ENCODE data around the gene STON2. TPM values are rescaled to one million over a fixed set of nuclear protein-coding genes. Genes with fewer than 3 reads are reported as not detected.

Gene STON2
- total and polyA plus RNA-seq, 7 donors, result 4.8 to 147 (median 37.4) TPM

- ATAC-seq, result peak; percentile 73 to 85 (median 78)
- Histone ChIP-seq H3K4me3 (peak overlapping the region; percentile 28), H3K27me3 (ENCODE audit: insufficient read depth in 3 of 3, low read length in 2 of 3) (no peaks in the 10 kb centered on the region), H3K36me3 (ENCODE audit: insufficient read depth in 1 of 2, low read depth in 1 of 2) (peaks cover 0 to 22% of the 10 kb centered on the region in 2 donors), H3K27ac (peak overlapping the region; percentile 63), H3K4me1 (peaks cover 48% of the 10 kb centered on the region), H3K9me3 (no peaks in the 10 kb centered on the region)
- TF ChIP-seq, protein P1, sequence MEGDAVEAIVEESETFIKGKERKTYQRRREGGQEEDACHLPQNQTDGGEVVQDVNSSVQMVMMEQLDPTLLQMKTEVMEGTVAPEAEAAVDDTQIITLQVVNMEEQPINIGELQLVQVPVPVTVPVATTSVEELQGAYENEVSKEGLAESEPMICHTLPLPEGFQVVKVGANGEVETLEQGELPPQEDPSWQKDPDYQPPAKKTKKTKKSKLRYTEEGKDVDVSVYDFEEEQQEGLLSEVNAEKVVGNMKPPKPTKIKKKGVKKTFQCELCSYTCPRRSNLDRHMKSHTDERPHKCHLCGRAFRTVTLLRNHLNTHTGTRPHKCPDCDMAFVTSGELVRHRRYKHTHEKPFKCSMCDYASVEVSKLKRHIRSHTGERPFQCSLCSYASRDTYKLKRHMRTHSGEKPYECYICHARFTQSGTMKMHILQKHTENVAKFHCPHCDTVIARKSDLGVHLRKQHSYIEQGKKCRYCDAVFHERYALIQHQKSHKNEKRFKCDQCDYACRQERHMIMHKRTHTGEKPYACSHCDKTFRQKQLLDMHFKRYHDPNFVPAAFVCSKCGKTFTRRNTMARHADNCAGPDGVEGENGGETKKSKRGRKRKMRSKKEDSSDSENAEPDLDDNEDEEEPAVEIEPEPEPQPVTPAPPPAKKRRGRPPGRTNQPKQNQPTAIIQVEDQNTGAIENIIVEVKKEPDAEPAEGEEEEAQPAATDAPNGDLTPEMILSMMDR (IDR thresholded peaks at IDR 0.05), result no peak
- intact Hi-C loops (cut with DNase I), result no loop called here
- DNase-seq, result no peak
- 29 to 39% (median 31%) methylated on average over 13 of the region's 13 CpGs for WGBS, 3 donors
Observed at GRCh38 chr14:81275305-81276072, 124.6 kb downstream of the STON2 start.

DNA sequence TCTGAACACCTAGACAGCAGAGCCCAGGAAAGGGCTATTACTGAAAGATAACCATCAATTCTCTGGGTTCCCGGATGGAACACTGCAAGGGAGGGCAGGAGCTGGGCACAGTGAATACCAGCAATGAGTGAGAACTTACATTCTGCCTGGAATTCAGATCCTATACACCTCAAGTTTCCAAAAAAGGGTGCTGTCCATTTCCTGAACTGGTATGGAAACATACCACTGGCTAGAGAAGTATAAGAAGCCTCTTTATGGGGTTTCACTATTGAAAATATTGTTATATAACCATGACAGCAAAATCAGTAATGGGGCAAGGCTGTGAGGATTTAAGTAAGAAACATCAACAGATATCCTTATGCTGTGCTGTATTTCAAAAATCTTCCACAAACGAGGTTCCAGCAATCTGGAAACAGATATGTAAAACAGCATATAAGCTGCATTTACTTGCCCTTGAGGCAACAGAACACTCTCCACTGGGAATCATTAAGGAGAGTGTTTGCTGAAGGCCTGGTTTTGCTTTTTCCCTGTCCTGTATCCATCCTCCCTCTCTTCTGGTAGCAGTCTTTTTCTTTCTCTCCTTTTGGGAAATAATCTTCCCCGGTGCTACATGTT, 126.1 kb downstream of the STON2 start:
- intact Hi-C loops (cut with DNase I), result no loop called here
- TF ChIP-seq, protein P1 (IDR thresholded peaks at IDR 0.05), result no peak

GRCh38 chr14:81273521-81273920, 126.6 kb downstream of the STON2 start:
- ATAC-seq, result no peak

More for the DNA sequence above, 126.1 kb downstream of the STON2 start:
- 68 to 82% (median 70%) methylated on average over 3 of the region's 3 CpGs for WGBS, 3 donors
- Histone ChIP-seq H3K9me3 (no peaks in the 10 kb centered on the region), H3K36me3 (ENCODE audit: insufficient read depth in 1 of 2, low read depth in 1 of 2) (peaks cover 0 to 22% of the 10 kb centered on the region in 2 donors), H3K27me3 (ENCODE audit: insufficient read depth in 3 of 3, low read length in 2 of 3) (no peaks in the 10 kb centered on the region), H3K4me3 (no peak overlapping the region), H3K4me1 (peaks cover 60% of the 10 kb centered on the region), H3K27ac (peak overlapping the region; percentile 9)
- no peak for ATAC-seq
- DNase-seq, result no peak

DNA sequence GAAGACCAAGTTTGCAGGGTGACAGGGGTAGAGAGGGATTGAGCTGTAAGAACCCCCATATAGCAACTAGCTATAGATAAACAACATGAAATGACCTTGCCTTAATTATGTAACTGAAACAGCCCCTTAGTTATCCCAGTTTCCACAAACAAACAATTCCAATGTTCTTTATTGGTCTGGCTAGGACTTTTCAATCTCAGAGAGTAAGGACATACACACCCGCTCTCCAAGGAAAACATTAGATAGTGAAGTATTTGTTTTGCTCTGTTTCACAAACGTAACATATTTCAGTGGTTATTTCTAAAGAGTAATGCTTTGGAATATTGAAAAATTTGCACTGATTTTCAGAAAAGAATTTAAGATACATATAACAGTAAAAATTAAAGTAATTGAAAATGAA, 127.8 kb downstream of the STON2 start:
- Histone ChIP-seq H3K9me3 (no peaks in the 10 kb centered on the region), H3K4me1 (peaks cover 63% of the 10 kb centered on the region), H3K27ac (no peak overlapping the region), H3K36me3 (ENCODE audit: insufficient read depth in 1 of 2, low read depth in 1 of 2) (peaks cover 0 to 11% of the 10 kb centered on the region in 2 donors), H3K4me3 (no peak overlapping the region), H3K27me3 (ENCODE audit: insufficient read depth in 3 of 3, low read length in 2 of 3) (no peaks in the 10 kb centered on the region)
- 84 to 87% (median 87%) methylated on average over 2 of the region's 2 CpGs for WGBS, 3 donors
- TF ChIP-seq, protein P1 (IDR thresholded peaks at IDR 0.05), result no peak
- ATAC-seq (no peak), DNase-seq (no peak)
- intact Hi-C loops (cut with DNase I), result no loop called here

More at GRCh38 chr14:81273521-81273920, 126.6 kb downstream of the STON2 start:
- WGBS, 3 donors, result 69 to 84% (median 69%) methylated on average over 9 of the region's 9 CpGs
- Histone ChIP-seq H3K36me3 (ENCODE audit: insufficient read depth in 1 of 2, low read depth in 1 of 2) (peaks cover 0 to 22% of the 10 kb centered on the region in 2 donors), H3K27me3 (ENCODE audit: insufficient read depth in 3 of 3, low read length in 2 of 3) (no peaks in the 10 kb centered on the region), H3K9me3 (no peaks in the 10 kb centered on the region), H3K4me1 (peaks cover 63% of the 10 kb centered on the region), H3K27ac (peak overlapping the region; percentile 9), H3K4me3 (no peak overlapping the region)
- intact Hi-C loops (cut with DNase I), result no loop called here
- DNase-seq, result no peak
- TF ChIP-seq, protein P1 (IDR thresholded peaks at IDR 0.05), result no peak
